GF-D8 (cell line): ENCODE measurements around the gene MTA2.

Experiments
- DNase-seq: peaks from one replicate; lab custom pipeline; 2025; lab: John Stamatoyannopoulos, UW

MTA2 gene

DNA sequence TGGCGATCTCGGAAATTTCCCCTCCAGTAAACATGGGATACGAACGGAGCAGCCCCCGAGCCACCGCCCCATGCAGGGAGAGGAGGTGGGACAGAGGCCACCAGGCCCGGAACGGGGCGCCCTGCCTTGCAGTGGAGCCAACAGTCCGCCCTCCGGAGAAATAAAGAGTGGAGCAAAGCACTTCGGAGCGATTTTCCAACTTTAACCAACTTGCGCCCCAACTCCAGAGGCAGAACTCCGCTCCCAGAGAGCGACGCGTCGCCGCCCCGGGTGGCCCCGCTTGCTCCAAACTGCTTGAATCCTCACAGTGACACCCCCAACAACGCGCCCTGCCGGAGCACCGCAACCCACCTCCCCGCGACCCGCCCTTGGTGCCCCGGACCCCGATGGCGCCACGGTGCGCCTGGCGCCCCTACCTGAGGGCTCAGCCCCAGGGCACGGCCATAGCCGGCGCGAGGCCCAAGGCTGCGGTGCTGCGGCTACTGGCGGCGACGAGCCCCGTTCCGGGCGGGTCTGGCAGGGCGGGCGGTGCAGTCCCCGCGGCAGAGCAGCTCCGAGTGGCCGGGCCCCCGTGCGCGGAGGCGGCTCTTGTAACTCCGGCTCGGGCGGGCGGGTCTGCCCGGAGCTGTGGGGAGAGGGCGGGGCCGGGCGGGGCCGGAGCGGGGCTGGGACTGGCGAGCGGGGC is 55.3 kb downstream of the MTA2 start, which contains the start of gene AHNAK:
AHNAK (minus strand) TSS at position 563 of the 685 bp plus-strand sequence. CDS start 10,708 bp downstream, outside the sequence.
- peak; percentile 20 for DNase-seq

- peak; percentile 12 for DNase-seq
These were observed 56.0 kb downstream of the MTA2 start for GRCh38 chr11:62545437-62546243.

DNA sequence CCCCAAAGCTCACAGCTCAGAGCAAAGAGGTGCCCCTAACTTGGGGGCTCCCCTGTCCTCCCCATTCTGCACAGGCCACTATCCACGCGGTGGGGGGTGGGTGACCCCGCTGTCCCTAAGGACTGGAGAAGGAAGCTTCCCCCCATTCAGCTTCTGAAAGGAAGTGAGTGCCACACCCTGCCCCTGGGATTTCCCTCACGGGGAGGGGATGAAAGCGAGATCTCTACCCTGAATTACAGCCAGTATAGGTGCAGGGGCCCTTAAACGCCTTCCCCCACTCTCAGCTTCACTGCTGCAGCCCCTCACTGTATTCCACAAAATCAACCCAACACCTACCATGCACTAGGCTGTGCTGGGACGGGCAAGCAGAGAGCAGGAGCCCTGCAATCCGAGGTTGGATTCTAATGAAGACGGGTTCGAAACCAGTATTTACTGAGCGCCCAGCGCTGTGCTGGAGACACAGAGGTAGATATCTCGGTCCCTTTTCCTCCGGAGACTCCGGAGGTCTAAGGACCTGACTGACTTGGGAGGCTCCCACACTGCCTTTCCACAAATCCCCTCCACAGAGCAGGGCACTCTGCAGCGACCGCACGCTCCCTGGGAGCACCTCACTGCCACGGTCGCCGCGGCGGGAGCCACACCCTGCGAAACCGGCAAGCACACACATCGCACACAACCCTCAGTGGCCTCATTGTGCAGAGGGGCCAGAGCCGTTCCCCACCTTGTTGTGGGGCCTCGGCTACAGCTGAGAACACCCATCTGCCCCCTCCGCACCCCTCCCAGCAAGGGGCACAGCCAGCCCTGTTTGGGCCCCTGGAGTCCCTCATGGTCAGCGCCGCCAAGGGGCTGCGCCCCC is 56.9 kb downstream of the MTA2 start:
- DNase-seq, result no peak

GRCh38 chr11:62543680-62544444 is 57.8 kb downstream of the MTA2 start:
- DNase-seq, result no peak
